H1 (cell line): ENCODE measurements around the gene CD59.

Source experiments
- EP300 ChIP-seq, 2 experiments: IDR thresholded peaks; 1 replicate in 1 of 2; 2 replicates in 1 of 2; pipeline ENCODE4 v1.6.1; 2011 to 2012; ENCODE audit warnings: low read depth in 2 of 2, low read length in 2 of 2, mild to moderate bottlenecking in 2 of 2, borderline replicate concordance in 1 of 2, inconsistent platforms in 1 of 2, moderate library complexity in 1 of 2
- EZH2 ChIP-seq: fragments of 200-600 bp; sonication (generic); IDR thresholded peaks from 2 replicates; pipeline ENCODE4 v1.7.1; 2012; ENCODE audit warnings: low read depth, mild to moderate bottlenecking, moderate library complexity, low read length, inconsistent platforms; ENCODE audit not compliant: severe bottlenecking
- NANOG ChIP-seq: IDR thresholded peaks from 2 replicates; pipeline ENCODE4 v1.6.1; 2011; ENCODE audit warnings: low read length, low read depth, mild to moderate bottlenecking, inconsistent platforms; ENCODE audit not compliant: insufficient read depth, poor library complexity, severe bottlenecking
- POLR2A ChIP-seq, 2 experiments: IDR thresholded peaks; 1 replicate in 1 of 2; 2 replicates in 1 of 2; pipeline ENCODE4 v1.6.1; 2011; ENCODE audit warnings: low read depth in 2 of 2, low read length in 2 of 2, mild to moderate bottlenecking in 2 of 2; ENCODE audit errors: control extremely low read depth in 1 of 2
- POLR2AphosphoS5 ChIP-seq: IDR thresholded peaks from 2 replicates; pipeline ENCODE4 v1.6.1; 2011; ENCODE audit warnings: low read depth, low read length
- TF ChIP-seq, protein P1 (sequence below), 3 experiments: IDR thresholded peaks; 1 replicate in 2 of 3; 2 replicates in 1 of 3; pipeline versions ENCODE4 v1.5.1 to v1.6.1; 2011; ENCODE audit warnings: low read length in 3 of 3, mild to moderate bottlenecking in 3 of 3, inconsistent platforms in 2 of 3, low read depth in 1 of 3, moderate library complexity in 1 of 3; ENCODE audit not compliant: insufficient read depth in 1 of 3; ENCODE audit errors: control extremely low read depth in 1 of 3

DNA sequence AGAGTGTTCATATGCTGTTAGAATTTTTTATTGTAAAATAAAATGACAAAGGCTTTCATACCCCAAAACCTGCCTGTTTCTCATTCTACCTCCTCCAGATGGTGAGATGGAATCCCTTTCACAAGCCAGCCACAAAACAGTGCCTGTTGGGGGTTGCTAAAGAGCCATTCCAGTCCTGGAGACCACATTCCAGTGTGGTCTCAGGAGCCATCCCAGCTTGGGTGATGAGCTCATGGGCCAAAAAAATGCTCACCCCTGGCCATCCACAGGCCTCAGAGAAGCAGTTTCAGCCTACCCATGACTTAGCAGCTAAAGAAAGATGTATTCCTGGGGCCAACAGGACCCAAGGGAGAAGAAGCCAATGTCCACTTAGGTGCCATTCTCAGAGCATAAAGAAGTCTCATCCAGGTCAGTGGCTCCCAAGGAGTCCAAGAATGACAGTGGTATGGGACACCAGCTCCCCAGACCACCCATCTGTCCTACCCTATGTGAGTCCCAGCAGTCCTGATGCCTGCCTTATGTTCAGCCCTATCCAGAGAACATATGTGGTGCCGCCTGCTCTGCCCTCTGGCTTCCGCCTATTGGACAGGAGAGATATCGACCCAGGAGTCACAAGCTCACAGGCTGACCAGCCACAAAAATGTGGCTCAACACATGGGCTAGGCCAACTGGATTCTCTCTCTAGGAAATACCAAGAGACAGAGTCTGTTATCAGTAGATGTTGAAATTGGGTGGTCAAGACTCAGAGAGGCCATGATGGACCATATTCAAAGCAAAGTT is 62.0 kb downstream of the CD59 start:
- no peak for TF ChIP-seq POLR2AphosphoS5
- no peak for TF ChIP-seq NANOG
- TF ChIP-seq, protein P1, sequence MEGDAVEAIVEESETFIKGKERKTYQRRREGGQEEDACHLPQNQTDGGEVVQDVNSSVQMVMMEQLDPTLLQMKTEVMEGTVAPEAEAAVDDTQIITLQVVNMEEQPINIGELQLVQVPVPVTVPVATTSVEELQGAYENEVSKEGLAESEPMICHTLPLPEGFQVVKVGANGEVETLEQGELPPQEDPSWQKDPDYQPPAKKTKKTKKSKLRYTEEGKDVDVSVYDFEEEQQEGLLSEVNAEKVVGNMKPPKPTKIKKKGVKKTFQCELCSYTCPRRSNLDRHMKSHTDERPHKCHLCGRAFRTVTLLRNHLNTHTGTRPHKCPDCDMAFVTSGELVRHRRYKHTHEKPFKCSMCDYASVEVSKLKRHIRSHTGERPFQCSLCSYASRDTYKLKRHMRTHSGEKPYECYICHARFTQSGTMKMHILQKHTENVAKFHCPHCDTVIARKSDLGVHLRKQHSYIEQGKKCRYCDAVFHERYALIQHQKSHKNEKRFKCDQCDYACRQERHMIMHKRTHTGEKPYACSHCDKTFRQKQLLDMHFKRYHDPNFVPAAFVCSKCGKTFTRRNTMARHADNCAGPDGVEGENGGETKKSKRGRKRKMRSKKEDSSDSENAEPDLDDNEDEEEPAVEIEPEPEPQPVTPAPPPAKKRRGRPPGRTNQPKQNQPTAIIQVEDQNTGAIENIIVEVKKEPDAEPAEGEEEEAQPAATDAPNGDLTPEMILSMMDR (IDR thresholded peaks at IDR 0.05; ENCODE audit: control extremely low read depth in 1 of 3, insufficient read depth in 1 of 3, low read depth in 1 of 3, low read length in 3 of 3), result no peak
- no peak for TF ChIP-seq EZH2
- no peak for TF ChIP-seq EP300 (IDR thresholded peaks at IDR 0.05; ENCODE audit: borderline replicate concordance in 1 of 2, low read depth in 2 of 2, low read length in 2 of 2)
- no peak for TF ChIP-seq POLR2A (IDR thresholded peaks at IDR 0.05; ENCODE audit: control extremely low read depth in 1 of 2, low read depth in 2 of 2, low read length in 2 of 2)
